Activated naive CD4-positive, alpha-beta T cell treated with anti-CD3 and anti-CD28 coated beads, Interleukin-2, amount 10 ng/mL, durations not matched to agents 7 days and 5 days (primary cell): Measurements from ENCODE around the gene PPP2R5E.

Source experiments
- CTCF ChIA-PET: fragments of 350-600 bp; sonication (Branson Sonifier 250); formaldehyde crosslinking; loops from one replicate; lab custom pipeline; 2021; ENCODE audit warnings: antibody characterized with exemption; lab: Charles Lee
- DNase-seq: peaks from one replicate; pipeline ENCODE4 v3.0.0-alpha.2; 2020
- H3K27ac Mint-ChIP-seq: one replicate; pipeline ENCODE4 v1.8.0; 2021; ENCODE audit warnings: mild to moderate bottlenecking, moderate library complexity, mixed read lengths
- H3K27me3 Mint-ChIP-seq: one replicate; pipeline ENCODE4 v1.8.0; 2021; ENCODE audit warnings: mild to moderate bottlenecking, mixed read lengths
- H3K36me3 Mint-ChIP-seq: one replicate; pipeline ENCODE4 v1.8.0; 2021; ENCODE audit warnings: mixed read lengths
- H3K4me1 Mint-ChIP-seq: one replicate; pipeline ENCODE4 v1.8.0; 2021; ENCODE audit warnings: mixed read lengths
- H3K4me3 Mint-ChIP-seq: one replicate; pipeline ENCODE4 v1.8.0; 2021; ENCODE audit warnings: mild to moderate bottlenecking, moderate library complexity, mixed read lengths
- H3K9me3 Mint-ChIP-seq: one replicate; pipeline ENCODE4 v1.8.0; 2021; ENCODE audit warnings: mixed read lengths

The PPP2R5E gene

DNA sequence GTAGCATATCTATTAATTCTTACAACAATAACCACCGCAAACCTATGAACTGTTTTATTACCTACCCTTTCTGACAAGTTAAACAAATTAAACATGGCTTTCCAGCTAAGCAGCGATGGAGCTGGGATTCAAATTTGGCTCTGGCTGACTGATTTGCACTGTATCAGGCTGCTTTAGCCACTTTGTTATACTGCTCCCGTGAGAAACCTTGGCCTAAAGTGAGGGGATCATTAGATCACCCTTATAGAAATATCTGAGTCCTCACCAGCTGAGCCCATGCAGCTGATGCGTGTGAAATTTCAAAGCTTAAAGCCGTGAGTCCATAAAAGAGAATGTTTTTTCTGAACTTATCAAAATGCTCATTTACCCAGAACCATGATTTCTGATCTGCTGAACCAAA, 216.3 kb downstream of the PPP2R5E start:
- no peaks in the 10 kb centered on the region for H3K36me3 Mint-ChIP-seq
- no peak for DNase-seq
- no peak overlapping the region for H3K27ac Mint-ChIP-seq
- CTCF ChIA-PET: no interaction called here
- no peaks in the 10 kb centered on the region for H3K4me1 Mint-ChIP-seq
- no peaks in the 10 kb centered on the region for H3K27me3 Mint-ChIP-seq
- H3K4me3 Mint-ChIP-seq: no peak overlapping the region
- no peaks in the 10 kb centered on the region for H3K9me3 Mint-ChIP-seq

GRCh38 chr14:63322897-63323573, 220.1 kb downstream of the PPP2R5E start:
- CTCF ChIA-PET: no interaction called here
- no peak for DNase-seq
- Mint-ChIP-seq H3K36me3 (no peaks in the 10 kb centered on the region), H3K4me3 (no peak overlapping the region), H3K27me3 (no peaks in the 10 kb centered on the region), H3K27ac (no peak overlapping the region), H3K9me3 (no peaks in the 10 kb centered on the region), H3K4me1 (no peaks in the 10 kb centered on the region)

DNA sequence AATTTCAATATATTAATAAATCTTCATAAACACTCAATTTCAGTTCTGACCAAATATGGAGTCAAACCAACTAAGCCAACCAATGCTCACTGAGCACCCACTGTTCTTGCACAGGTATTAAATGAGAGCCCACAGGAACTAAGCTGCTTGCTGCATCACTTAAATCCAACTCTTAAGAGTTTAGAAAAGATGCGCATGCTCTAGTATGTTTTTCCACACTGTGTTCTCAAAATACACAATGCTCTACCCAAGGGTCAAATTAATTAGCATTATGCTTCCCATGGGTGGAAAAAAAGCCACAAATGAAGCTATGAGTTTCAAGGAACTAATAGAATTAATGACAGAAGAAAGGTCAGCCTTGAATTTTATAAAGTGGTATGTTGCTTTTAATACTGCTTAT, 220.7 kb downstream of the PPP2R5E start:
- Mint-ChIP-seq H3K36me3 (no peaks in the 10 kb centered on the region), H3K4me1 (no peaks in the 10 kb centered on the region), H3K27ac (no peak overlapping the region), H3K27me3 (no peaks in the 10 kb centered on the region), H3K9me3 (no peaks in the 10 kb centered on the region), H3K4me3 (no peak overlapping the region)
- DNase-seq: no peak
- CTCF ChIA-PET: no interaction called here
